ENCODE data around the gene PDE7B. TPM values are rescaled to one million over a fixed set of nuclear protein-coding genes. Genes with fewer than 3 reads are reported as not detected.

The PDE7B gene
- total and polyA plus RNA-seq, 9 of the 15 experiments (the other 6 are each of a cell fraction or from before 2014, with no cell fraction given): 0.01 TPM; not detected in 8

- Histone ChIP-seq H3K4me3 (no peak overlapping the region), H3K27me3 (ENCODE audit: control insufficient read depth in 2 of 2, insufficient read depth in 2 of 2, low read length in 2 of 2) (no peaks in the 10 kb centered on the region), H3K4me2 (ENCODE audit: insufficient read depth, low read length) (no peak overlapping the region), H3K36me3 (ENCODE audit: control insufficient read depth, insufficient read depth, low read length) (no peaks in the 10 kb centered on the region), H3K27ac (ENCODE audit: extremely low read depth, low read depth, low read length) (no peak overlapping the region), H3K9me1 (ENCODE audit: control insufficient read depth, insufficient read depth, low read length) (no peaks in the 10 kb centered on the region), H3K9me3 (replicated peaks; ENCODE audit: control insufficient read depth, insufficient read depth, low read depth, low read length) (no peaks in the 10 kb centered on the region), H3K79me2 (ENCODE audit: control insufficient read depth, insufficient read depth, low read length) (no peaks in the 10 kb centered on the region), H4K20me1 (replicated peaks; ENCODE audit: control insufficient read depth, insufficient read depth, low read length) (no peaks in the 10 kb centered on the region), H2AFZ (ENCODE audit: low read depth, low read length) (no peak overlapping the region), H3K9ac (ENCODE audit: insufficient read depth in 1 of 2, low read depth in 2 of 2, low read length in 2 of 2) (no peak overlapping the region), H3K4me1 (replicated peaks in 1 of 2; ENCODE audit: control insufficient read depth in 2 of 2, insufficient read depth in 2 of 2, low read length in 2 of 2) (no peaks in the 10 kb centered on the region)
- FAIRE-seq: no peak
- no TSS peak for BruUV-seq (replicated peaks)
- CTCF ChIA-PET (ENCODE audit: low intra/inter-chr PET ratio): interaction anchor here (0.7 kb wide), 1 partner anchor 690 kb away, joined by 3 read pairs; no protein-coding TSS in a partner anchor
- in situ Hi-C loops (cut with MboI) (no loop called here), intact Hi-C loops (cut with micrococcal nuclease) (no loop called here)
- DNase-seq (ENCODE audit: extremely low read depth in 1 of 4, low spot score in 3 of 4): no peak
- TF ChIP-seq CUX1 (CRISPR knock-in tag; IDR thresholded peaks at IDR 0.05): no peak
- TF ChIP-seq SPI1 (IDR thresholded peaks at IDR 0.05; ENCODE audit: borderline replicate concordance, low read depth, low read length): no peak
- no peak for TF ChIP-seq BRD4 (IDR thresholded peaks at IDR 0.05)
- no peak for TF ChIP-seq HLTF (IDR thresholded peaks at IDR 0.05)
- no peak for TF ChIP-seq FOXA1 (IDR thresholded peaks at IDR 0.05; ENCODE audit: borderline replicate concordance)
- no peak for TF ChIP-seq ZNF3 (CRISPR knock-in tag; IDR thresholded peaks at IDR 0.05)
- TF ChIP-seq CSDE1 (IDR thresholded peaks at IDR 0.05): no peak
- no peak for TF ChIP-seq NFXL1 (CRISPR knock-in tag; IDR thresholded peaks at IDR 0.05)
- TF ChIP-seq, protein P1, sequence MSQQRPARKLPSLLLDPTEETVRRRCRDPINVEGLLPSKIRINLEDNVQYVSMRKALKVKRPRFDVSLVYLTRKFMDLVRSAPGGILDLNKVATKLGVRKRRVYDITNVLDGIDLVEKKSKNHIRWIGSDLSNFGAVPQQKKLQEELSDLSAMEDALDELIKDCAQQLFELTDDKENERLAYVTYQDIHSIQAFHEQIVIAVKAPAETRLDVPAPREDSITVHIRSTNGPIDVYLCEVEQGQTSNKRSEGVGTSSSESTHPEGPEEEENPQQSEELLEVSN (IDR thresholded peaks at IDR 0.05; ENCODE audit: borderline replicate concordance in 1 of 2, extremely low read depth in 1 of 2, insufficient read depth in 1 of 2, insufficient read length in 1 of 2, low read depth in 1 of 2, low read length in 1 of 2, poor library complexity in 1 of 2, severe bottlenecking in 1 of 2): no peak
- no peak for TF ChIP-seq XRCC4 (IDR thresholded peaks at IDR 0.05; ENCODE audit: extremely low read depth, insufficient read depth, insufficient read length)
- 4% methylated on average over 1 of the region's 1 CpG for WGBS (ENCODE audit: insufficient coverage, low coverage, missing lambda C conversion rate)
- no peak for ATAC-seq
- POLR2A ChIA-PET: no interaction called here
Observed at GRCh38 chr6:135861189-135861588, 9.7 kb downstream of the PDE7B start.
